BLaER1 treated with 17β-estradiol and CSF1 and Interleukin-3, amounts not matched to agents 10 nM and 100 nM (cell line): Measurements from ENCODE around the gene NUP188.

Experiments used
- H3K27ac ChIP-seq, 11 experiments: shearing (Covaris generic); formaldehyde crosslinking; 2 replicates each; pipeline ENCODE4 v1.8.1; 2022
- H3K27me3 ChIP-seq, 11 experiments: shearing (Covaris generic); formaldehyde crosslinking; 2 replicates each; pipeline ENCODE4 v1.8.1; 2022
- H3K36me3 ChIP-seq, 11 experiments: shearing (Covaris generic); formaldehyde crosslinking; 2 replicates each; pipeline ENCODE4 v1.8.1; 2022
- H3K4me1 ChIP-seq, 10 experiments: shearing (Covaris generic); formaldehyde crosslinking; 2 replicates each; pipeline ENCODE4 v1.8.1; 2022
- H3K4me2 ChIP-seq, 11 experiments: shearing (Covaris generic); formaldehyde crosslinking; 2 replicates each; pipeline ENCODE4 v1.8.1; 2022
- H3K4me3 ChIP-seq, 10 experiments: shearing (Covaris generic); formaldehyde crosslinking; 2 replicates each; pipeline ENCODE4 v1.8.1; 2022
- H3K9ac ChIP-seq, 11 experiments: shearing (Covaris generic); formaldehyde crosslinking; 2 replicates each; pipeline ENCODE4 v1.8.1; 2022
- H3K9me3 ChIP-seq, 11 experiments: shearing (Covaris generic); formaldehyde crosslinking; replicated peaks in 1 of 11; 2 replicates each; pipeline ENCODE4 v1.8.1; 2022
- H4K20me1 ChIP-seq, 11 experiments: shearing (Covaris generic); formaldehyde crosslinking; 2 replicates each; pipeline ENCODE4 v1.8.1; 2022
- Cebpa-rat ChIP-seq, 11 experiments: shearing (Covaris generic); IDR thresholded peaks; 2 replicates each; pipeline ENCODE4 v1.8.1; 2022

NUP188 gene

DNA sequence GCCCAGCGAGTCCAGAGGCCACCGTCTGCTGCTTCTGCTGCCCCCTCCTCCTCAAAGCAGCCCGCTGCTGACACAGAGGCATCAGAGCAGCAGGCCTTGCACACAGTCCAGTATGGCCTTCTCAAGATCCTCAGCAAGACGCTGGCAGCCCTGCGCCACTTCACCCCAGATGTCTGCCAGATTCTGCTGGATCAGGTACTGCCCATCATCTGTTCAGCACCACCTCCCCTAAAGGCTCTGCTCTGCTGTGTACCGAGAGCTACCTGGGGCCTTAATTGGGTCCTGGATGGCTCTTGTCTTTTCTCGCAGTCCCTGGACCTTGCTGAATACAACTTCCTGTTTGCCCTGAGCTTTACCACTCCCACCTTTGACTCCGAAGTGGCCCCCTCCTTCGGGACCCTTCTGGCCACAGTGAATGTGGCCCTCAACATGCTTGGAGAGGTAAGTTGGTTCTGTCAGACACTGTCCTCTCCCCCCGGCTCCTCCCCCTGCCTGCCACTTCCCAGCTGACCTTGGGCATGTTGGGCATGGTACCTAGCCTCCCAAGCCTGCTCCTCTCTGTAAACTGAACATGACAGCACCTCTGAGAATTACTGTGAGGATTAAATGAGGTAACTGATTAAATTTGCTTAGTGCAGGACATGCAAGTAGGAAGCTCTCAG lies 58.0 kb downstream of the NUP188 start:
- H3K4me2 ChIP-seq = no peak overlapping the region
- no peaks in the 10 kb centered on the region for H3K27me3 ChIP-seq
- no peak overlapping the region for H3K4me3 ChIP-seq
- H4K20me1 ChIP-seq = peaks cover 3 to 79% (median 30%) of the 10 kb centered on the region in 11 experiments; a peak in 18 of 22 replicates
- no peak overlapping the region for H3K27ac ChIP-seq
- H3K9ac ChIP-seq = no peak overlapping the region
- peaks cover 0 to 22% (median 17%) of the 10 kb centered on the region in 10 experiments; a peak in 16 of 20 replicates for H3K4me1 ChIP-seq
- H3K9me3 ChIP-seq = no peaks in the 10 kb centered on the region
- H3K36me3 ChIP-seq = peaks cover 79 to 100% (median 95%) of the 10 kb centered on the region in 11 experiments
- TF ChIP-seq Cebpa-rat (IDR thresholded peaks at IDR 0.05) = no peak

DNA sequence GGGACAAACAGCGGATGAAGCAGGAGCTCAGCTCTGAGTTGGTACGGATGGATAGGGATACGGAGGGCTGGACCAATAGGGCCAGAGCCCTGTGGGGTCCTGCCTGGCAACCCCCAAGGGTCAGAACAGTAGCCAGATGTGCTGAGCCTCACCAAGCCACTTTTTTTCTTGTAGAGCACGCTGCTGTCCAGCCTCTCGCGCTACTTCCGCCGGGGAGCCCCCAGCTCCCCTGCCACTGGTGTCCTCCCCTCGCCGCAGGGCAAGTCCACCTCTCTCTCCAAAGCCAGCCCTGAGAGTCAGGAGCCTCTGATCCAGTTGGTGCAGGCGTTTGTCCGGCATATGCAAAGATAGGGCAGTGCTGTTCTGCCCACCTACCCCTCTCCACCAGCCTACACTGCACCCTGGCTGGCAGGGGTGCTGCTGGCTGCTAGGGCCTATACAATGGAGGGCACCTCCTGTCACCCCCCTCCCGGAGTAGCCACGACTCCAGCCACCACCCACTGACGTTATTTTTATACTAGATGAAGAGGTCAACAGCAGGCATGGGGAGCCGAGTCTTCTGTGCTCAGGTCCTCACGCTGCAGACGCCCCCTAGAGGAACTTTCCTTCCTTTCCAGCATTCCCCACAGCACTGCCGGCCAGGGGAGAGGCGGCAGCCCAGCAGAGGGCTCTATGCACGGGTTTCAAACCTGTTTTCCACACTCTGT lies 59.0 kb downstream of the NUP188 start:
- TF ChIP-seq Cebpa-rat (IDR thresholded peaks at IDR 0.05) = no peak
- peaks cover 3 to 90% (median 30%) of the 10 kb centered on the region in 11 experiments; a peak in 18 of 22 replicates for H4K20me1 ChIP-seq
- no peaks in the 10 kb centered on the region for H3K27me3 ChIP-seq
- H3K4me2 ChIP-seq = no peak overlapping the region
- peak overlapping the region in 1 of 11 experiments; percentile 11; a peak in 1 of 22 replicates for H3K9ac ChIP-seq
- peaks cover 0 to 27% (median 21%) of the 10 kb centered on the region in 10 experiments; a peak in 16 of 20 replicates for H3K4me1 ChIP-seq
- no peaks in the 10 kb centered on the region for H3K9me3 ChIP-seq
- H3K36me3 ChIP-seq = peaks cover 68 to 100% (median 91%) of the 10 kb centered on the region in 11 experiments
- H3K4me3 ChIP-seq = no peak overlapping the region
- H3K27ac ChIP-seq = no peak overlapping the region

DNA sequence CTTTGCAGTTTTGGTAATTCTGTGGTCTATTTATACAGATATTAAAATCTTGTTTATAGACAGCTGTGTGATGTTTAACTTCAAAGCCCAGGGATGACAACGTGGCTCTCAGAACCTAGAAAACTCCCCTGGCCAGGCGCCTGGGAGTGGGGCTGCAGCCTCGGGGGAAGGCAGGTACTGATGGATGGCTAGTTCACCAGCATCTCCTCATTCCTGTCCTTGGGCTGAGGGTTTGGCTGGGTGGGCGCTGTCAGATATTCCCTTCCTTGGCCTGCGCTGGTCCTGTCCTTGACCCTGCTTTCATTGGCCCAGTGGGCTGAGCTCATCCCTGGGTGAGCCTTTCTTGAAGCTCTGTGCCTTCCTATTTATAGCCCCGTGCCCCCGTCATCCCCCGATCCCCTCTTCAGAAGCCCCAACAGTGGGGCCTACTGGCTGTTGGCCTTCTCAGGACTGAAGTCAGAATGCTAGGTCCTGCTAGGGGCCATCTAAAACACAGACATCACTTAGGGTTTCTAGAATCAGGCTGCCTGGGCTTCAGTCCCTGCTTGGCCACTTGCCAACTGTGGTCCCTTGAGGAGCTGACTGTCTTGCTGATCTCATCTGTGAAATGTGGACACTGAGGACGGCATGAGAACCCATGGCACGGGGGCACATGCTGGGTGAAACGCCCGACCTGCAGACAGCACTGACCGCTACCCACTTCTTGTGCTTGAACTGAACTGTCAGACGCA lies 59.7 kb downstream of the NUP188 start:
- H3K9ac ChIP-seq = peak overlapping the region in 4 of 11 experiments; percentile 12 to 49 (median 30); a peak in 3 of 22 replicates
- H3K4me2 ChIP-seq = peak overlapping the region in 2 of 11 experiments; percentile 30 to 32; a peak in 3 of 22 replicates
- H3K36me3 ChIP-seq = peaks cover 61 to 97% (median 88%) of the 10 kb centered on the region in 11 experiments
- peaks cover 3 to 90% (median 30%) of the 10 kb centered on the region in 11 experiments; a peak in 18 of 22 replicates for H4K20me1 ChIP-seq
- no peak overlapping the region for H3K4me3 ChIP-seq
- TF ChIP-seq Cebpa-rat (IDR thresholded peaks at IDR 0.05) = no peak
- H3K27me3 ChIP-seq = no peaks in the 10 kb centered on the region
- peaks cover 0 to 32% (median 25%) of the 10 kb centered on the region in 10 experiments; a peak in 16 of 20 replicates for H3K4me1 ChIP-seq
- no peaks in the 10 kb centered on the region for H3K9me3 ChIP-seq
- H3K27ac ChIP-seq = 0 out of 22 replicates have a peak overlapping the region, but pooled peaks of 1 of the 11 experiments have one; percentile 4

DNA sequence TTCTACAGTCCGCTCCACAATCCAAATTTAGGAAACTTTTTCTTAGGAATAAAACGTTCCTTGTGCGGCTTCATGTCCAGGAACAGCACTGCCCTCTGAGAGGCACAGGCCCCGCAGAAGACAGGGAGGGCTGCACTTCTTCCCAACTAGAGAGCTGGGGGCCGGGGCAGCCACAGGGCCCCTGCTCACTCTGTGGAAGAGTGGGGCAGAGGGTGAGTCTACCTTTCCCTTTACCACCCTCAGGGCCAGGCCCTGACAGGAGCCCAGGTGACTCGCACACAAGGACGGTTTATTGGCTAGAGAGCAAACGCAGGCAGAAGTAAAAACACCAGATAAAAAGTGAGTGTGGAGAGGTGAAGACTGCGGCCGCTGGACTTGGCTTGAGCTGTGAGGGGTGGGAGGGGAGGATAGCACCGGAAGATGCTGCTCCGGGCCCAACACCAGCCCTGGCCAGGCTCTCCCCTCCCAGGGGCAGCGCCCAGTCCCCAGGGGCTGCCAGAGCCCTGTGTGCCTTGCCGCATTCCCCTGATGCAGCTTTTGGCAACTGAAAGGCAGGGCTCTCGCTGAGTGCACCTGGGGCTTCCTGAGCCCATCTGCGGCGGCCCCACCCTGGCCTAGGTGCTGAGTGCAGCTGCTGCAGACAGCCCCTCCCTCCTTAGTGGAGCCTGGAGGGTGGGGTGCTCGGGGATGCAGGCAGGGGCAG lies 60.4 kb downstream of the NUP188 start:
- H3K4me1 ChIP-seq = peaks cover 0 to 32% (median 25%) of the 10 kb centered on the region in 10 experiments; a peak in 16 of 20 replicates
- no peaks in the 10 kb centered on the region for H3K27me3 ChIP-seq
- H3K4me2 ChIP-seq = peak overlapping the region in 8 of 11 experiments; percentile 14 to 46 (median 29); a peak in 11 of 22 replicates
- no peak overlapping the region for H3K4me3 ChIP-seq
- peaks cover 3 to 90% (median 30%) of the 10 kb centered on the region in 11 experiments; a peak in 18 of 22 replicates for H4K20me1 ChIP-seq
- peak overlapping the region in 2 of 11 experiments; percentile 4 to 23; a peak in 1 of 22 replicates for H3K27ac ChIP-seq
- no peaks in the 10 kb centered on the region for H3K9me3 ChIP-seq
- H3K36me3 ChIP-seq = peaks cover 60 to 97% (median 88%) of the 10 kb centered on the region in 11 experiments
- no peak for TF ChIP-seq Cebpa-rat (IDR thresholded peaks at IDR 0.05)
- H3K9ac ChIP-seq = peak overlapping the region in 6 of 11 experiments; percentile 12 to 49 (median 30); a peak in 3 of 22 replicates

- H3K9ac ChIP-seq = peak overlapping the region in 6 of 11 experiments; percentile 12 to 49 (median 30); a peak in 4 of 22 replicates
Observed at GRCh38 chr9:129008469-129008965, 61.0 kb downstream of the NUP188 start.

GRCh38 chr9:129008986-129009583 lies 61.6 kb downstream of the NUP188 start:
- peaks cover 0 to 32% (median 26%) of the 10 kb centered on the region in 10 experiments; a peak in 16 of 20 replicates for H3K4me1 ChIP-seq
- H4K20me1 ChIP-seq = peaks cover 3 to 91% (median 30%) of the 10 kb centered on the region in 11 experiments; a peak in 18 of 22 replicates
- H3K4me2 ChIP-seq = peak overlapping the region in 2 of 11 experiments; percentile 32 to 41; a peak in 3 of 22 replicates
- H3K4me3 ChIP-seq = no peak overlapping the region
- peak overlapping the region in 3 of 11 experiments; percentile 33 to 49 (median 38); a peak in 3 of 22 replicates for H3K9ac ChIP-seq
- TF ChIP-seq Cebpa-rat (IDR thresholded peaks at IDR 0.05) = no peak
- no peaks in the 10 kb centered on the region for H3K27me3 ChIP-seq
- H3K36me3 ChIP-seq = peaks cover 60 to 97% (median 88%) of the 10 kb centered on the region in 11 experiments
- H3K27ac ChIP-seq = no peak overlapping the region
- no peaks in the 10 kb centered on the region for H3K9me3 ChIP-seq

More at GRCh38 chr9:129008469-129008965, 61.0 kb downstream of the NUP188 start:
- no peaks in the 10 kb centered on the region for H3K27me3 ChIP-seq
- H3K27ac ChIP-seq = peak overlapping the region in 1 of 11 experiments; percentile 4; a peak in 1 of 22 replicates
- peaks cover 0 to 32% (median 25%) of the 10 kb centered on the region in 10 experiments; a peak in 16 of 20 replicates for H3K4me1 ChIP-seq
- peak overlapping the region in 8 of 11 experiments; percentile 14 to 46 (median 29); a peak in 11 of 22 replicates for H3K4me2 ChIP-seq
- peaks cover 60 to 97% (median 88%) of the 10 kb centered on the region in 11 experiments for H3K36me3 ChIP-seq
- H3K9me3 ChIP-seq = no peaks in the 10 kb centered on the region
- no peak overlapping the region for H3K4me3 ChIP-seq
- TF ChIP-seq Cebpa-rat (IDR thresholded peaks at IDR 0.05) = no peak
- H4K20me1 ChIP-seq = peaks cover 3 to 90% (median 30%) of the 10 kb centered on the region in 11 experiments; a peak in 18 of 22 replicates

- no peak overlapping the region for H3K4me3 ChIP-seq
- no peak overlapping the region for H3K9ac ChIP-seq
- H3K27me3 ChIP-seq = no peaks in the 10 kb centered on the region
- peaks cover 3 to 88% (median 30%) of the 10 kb centered on the region in 11 experiments; a peak in 18 of 22 replicates for H4K20me1 ChIP-seq
- no peak for TF ChIP-seq Cebpa-rat (IDR thresholded peaks at IDR 0.05)
- H3K36me3 ChIP-seq = peaks cover 61 to 97% (median 90%) of the 10 kb centered on the region in 11 experiments
- H3K4me2 ChIP-seq = no peak overlapping the region
- peaks cover 4 to 37% (median 31%) of the 10 kb centered on the region in 10 experiments; a peak in 18 of 20 replicates for H3K4me1 ChIP-seq
- no peaks in the 10 kb centered on the region for H3K9me3 ChIP-seq
- H3K27ac ChIP-seq = no peak overlapping the region
Observed at GRCh38 chr9:129009584-129010141, 62.2 kb downstream of the NUP188 start.
